C4-2B (cell line): Measurements from ENCODE around the gene INTS15.

Experiments
- ZFX ChIP-seq: fragments of 450-650 bp; IDR thresholded peaks from 2 replicates; pipeline ENCODE4 v1.6.1; 2017
- TF ChIP-seq, protein P1 (sequence below): fragments of 450-650 bp; conservative IDR thresholded peaks from 2 replicates; pipeline ENCODE4 v1.5.1; 2017; ENCODE audit warnings: mild to moderate bottlenecking

DNA sequence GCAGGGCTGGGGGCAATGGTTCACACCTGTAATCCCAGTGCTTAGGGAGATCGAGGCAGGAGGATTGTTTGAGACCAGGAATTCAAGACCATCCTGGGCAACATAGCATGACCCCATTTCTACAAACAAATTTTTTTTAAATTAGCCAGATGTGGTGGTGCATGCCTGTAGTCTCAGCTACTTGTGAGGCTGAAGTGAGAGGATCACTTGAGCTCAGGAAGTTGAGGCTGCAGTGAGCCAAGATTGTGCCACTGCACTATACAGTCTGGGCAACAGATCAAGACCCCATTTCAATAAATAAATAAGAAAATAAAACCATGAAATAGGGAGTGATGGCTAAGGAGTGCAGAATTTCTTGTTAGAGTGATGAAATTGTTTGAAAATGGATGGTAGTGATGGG, 47.5 kb upstream of the INTS15 start:
- TF ChIP-seq, protein P1, sequence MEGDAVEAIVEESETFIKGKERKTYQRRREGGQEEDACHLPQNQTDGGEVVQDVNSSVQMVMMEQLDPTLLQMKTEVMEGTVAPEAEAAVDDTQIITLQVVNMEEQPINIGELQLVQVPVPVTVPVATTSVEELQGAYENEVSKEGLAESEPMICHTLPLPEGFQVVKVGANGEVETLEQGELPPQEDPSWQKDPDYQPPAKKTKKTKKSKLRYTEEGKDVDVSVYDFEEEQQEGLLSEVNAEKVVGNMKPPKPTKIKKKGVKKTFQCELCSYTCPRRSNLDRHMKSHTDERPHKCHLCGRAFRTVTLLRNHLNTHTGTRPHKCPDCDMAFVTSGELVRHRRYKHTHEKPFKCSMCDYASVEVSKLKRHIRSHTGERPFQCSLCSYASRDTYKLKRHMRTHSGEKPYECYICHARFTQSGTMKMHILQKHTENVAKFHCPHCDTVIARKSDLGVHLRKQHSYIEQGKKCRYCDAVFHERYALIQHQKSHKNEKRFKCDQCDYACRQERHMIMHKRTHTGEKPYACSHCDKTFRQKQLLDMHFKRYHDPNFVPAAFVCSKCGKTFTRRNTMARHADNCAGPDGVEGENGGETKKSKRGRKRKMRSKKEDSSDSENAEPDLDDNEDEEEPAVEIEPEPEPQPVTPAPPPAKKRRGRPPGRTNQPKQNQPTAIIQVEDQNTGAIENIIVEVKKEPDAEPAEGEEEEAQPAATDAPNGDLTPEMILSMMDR, result no peak
- no peak for TF ChIP-seq ZFX
